ENCODE results near the gene EIF4EBP3.
"Not testable (repeated sequence)": the region's sequence is repeated elsewhere in the genome, so short reads cannot be mapped to it uniquely, and the experiment has no call there.

Gene EIF4EBP3

GRCh38 chr5:140579188-140579747 lies 31.8 kb downstream of the EIF4EBP3 start:
- not testable (repeated sequence) for DNase-seq

GRCh38 chr5:140587495-140587894 lies 40.0 kb downstream of the EIF4EBP3 start:
- DNase-seq = no peak

- no peak for DNase-seq
Measured at GRCh38 chr5:140588311-140589070, 41.0 kb downstream of the EIF4EBP3 start.

- DNase-seq = no peak
Measured at GRCh38 chr5:140590861-140591260, 43.4 kb downstream of the EIF4EBP3 start.

- peak in 1 of 2 experiments; percentile 17 for DNase-seq
Measured at GRCh38 chr5:140591747-140592372, 44.4 kb downstream of the EIF4EBP3 start.

- not testable (repeated sequence) for DNase-seq
Measured at GRCh38 chr5:140593070-140593469, 45.6 kb downstream of the EIF4EBP3 start.

GRCh38 chr5:140594169-140594568 lies 46.7 kb downstream of the EIF4EBP3 start:
- DNase-seq = no peak

GRCh38 chr5:140595538-140596300 lies 48.3 kb downstream of the EIF4EBP3 start:
- DNase-seq = no peak

- no peak for DNase-seq
Measured at GRCh38 chr5:140596321-140596741, 48.9 kb downstream of the EIF4EBP3 start.

- no peak for DNase-seq
Measured at GRCh38 chr5:140598836-140599235, 51.4 kb downstream of the EIF4EBP3 start.
